Measurements from ENCODE around the gene GALNT10. TPM values are rescaled to one million over a fixed set of nuclear protein-coding genes. Genes with fewer than 3 reads are reported as not detected.

GALNT10 gene
- total RNA-seq, 1 experiment from 2014 or later = 22.9 TPM

DNA sequence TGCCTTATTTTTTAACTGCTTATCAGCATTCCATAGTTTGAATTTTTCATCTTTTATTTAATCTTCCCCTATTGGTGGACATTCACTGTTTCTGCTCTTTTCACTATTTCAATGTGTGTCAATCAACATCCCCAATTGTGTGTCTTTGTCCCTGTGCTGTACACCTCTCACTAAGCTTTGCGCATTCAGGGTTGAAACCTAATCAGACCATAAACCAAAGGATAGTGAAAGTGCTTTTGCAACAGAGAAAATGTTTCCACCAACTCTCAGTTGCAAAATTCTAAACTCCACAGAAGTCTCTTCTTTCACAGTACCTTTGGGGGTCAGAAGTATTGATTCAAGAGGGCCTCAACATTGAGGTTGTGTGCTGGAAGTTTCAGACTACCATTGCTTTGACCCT is 128.2 kb downstream of the GALNT10 start:
- DNase-seq (ENCODE audit: low spot score) = no peak
- no peaks in the 10 kb centered on the region for H3K36me3 Mint-ChIP-seq
- H3K9me3 Mint-ChIP-seq = no peaks in the 10 kb centered on the region
- CTCF ChIA-PET = no interaction called here
- H3K4me3 Mint-ChIP-seq = no peak overlapping the region
- no peaks in the 10 kb centered on the region for H3K27me3 Mint-ChIP-seq (ENCODE audit: low read depth)
- H3K4me1 Mint-ChIP-seq = peaks cover 3% of the 10 kb centered on the region
- TF ChIP-seq TEAD4 (CRISPR knock-in tag; IDR thresholded peaks at IDR 0.05) (no peak), ZNF263 (CRISPR knock-in tag; IDR thresholded peaks at IDR 0.05; ENCODE audit: low read depth) (no peak), MYBL2 (CRISPR knock-in tag; IDR thresholded peaks at IDR 0.05) (no peak)
- TF ChIP-seq, protein P1, sequence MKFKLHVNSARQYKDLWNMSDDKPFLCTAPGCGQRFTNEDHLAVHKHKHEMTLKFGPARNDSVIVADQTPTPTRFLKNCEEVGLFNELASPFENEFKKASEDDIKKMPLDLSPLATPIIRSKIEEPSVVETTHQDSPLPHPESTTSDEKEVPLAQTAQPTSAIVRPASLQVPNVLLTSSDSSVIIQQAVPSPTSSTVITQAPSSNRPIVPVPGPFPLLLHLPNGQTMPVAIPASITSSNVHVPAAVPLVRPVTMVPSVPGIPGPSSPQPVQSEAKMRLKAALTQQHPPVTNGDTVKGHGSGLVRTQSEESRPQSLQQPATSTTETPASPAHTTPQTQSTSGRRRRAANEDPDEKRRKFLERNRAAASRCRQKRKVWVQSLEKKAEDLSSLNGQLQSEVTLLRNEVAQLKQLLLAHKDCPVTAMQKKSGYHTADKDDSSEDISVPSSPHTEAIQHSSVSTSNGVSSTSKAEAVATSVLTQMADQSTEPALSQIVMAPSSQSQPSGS (CRISPR knock-in tag; IDR thresholded peaks at IDR 0.05; ENCODE audit: borderline replicate concordance, low read depth) = no peak
- TF ChIP-seq, protein P2, sequence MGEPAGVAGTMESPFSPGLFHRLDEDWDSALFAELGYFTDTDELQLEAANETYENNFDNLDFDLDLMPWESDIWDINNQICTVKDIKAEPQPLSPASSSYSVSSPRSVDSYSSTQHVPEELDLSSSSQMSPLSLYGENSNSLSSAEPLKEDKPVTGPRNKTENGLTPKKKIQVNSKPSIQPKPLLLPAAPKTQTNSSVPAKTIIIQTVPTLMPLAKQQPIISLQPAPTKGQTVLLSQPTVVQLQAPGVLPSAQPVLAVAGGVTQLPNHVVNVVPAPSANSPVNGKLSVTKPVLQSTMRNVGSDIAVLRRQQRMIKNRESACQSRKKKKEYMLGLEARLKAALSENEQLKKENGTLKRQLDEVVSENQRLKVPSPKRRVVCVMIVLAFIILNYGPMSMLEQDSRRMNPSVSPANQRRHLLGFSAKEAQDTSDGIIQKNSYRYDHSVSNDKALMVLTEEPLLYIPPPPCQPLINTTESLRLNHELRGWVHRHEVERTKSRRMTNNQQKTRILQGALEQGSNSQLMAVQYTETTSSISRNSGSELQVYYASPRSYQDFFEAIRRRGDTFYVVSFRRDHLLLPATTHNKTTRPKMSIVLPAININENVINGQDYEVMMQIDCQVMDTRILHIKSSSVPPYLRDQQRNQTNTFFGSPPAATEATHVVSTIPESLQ (CRISPR knock-in tag; IDR thresholded peaks at IDR 0.05) = no peak
- TF ChIP-seq, protein P3, sequence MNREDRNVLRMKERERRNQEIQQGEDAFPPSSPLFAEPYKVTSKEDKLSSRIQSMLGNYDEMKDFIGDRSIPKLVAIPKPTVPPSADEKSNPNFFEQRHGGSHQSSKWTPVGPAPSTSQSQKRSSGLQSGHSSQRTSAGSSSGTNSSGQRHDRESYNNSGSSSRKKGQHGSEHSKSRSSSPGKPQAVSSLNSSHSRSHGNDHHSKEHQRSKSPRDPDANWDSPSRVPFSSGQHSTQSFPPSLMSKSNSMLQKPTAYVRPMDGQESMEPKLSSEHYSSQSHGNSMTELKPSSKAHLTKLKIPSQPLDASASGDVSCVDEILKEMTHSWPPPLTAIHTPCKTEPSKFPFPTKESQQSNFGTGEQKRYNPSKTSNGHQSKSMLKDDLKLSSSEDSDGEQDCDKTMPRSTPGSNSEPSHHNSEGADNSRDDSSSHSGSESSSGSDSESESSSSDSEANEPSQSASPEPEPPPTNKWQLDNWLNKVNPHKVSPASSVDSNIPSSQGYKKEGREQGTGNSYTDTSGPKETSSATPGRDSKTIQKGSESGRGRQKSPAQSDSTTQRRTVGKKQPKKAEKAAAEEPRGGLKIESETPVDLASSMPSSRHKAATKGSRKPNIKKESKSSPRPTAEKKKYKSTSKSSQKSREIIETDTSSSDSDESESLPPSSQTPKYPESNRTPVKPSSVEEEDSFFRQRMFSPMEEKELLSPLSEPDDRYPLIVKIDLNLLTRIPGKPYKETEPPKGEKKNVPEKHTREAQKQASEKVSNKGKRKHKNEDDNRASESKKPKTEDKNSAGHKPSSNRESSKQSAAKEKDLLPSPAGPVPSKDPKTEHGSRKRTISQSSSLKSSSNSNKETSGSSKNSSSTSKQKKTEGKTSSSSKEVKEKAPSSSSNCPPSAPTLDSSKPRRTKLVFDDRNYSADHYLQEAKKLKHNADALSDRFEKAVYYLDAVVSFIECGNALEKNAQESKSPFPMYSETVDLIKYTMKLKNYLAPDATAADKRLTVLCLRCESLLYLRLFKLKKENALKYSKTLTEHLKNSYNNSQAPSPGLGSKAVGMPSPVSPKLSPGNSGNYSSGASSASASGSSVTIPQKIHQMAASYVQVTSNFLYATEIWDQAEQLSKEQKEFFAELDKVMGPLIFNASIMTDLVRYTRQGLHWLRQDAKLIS (CRISPR knock-in tag; IDR thresholded peaks at IDR 0.05; ENCODE audit: borderline replicate concordance) = no peak
- POLR2A ChIA-PET = no interaction called here
- no peak for ATAC-seq
- H3K27ac Mint-ChIP-seq = no peak overlapping the region

DNA sequence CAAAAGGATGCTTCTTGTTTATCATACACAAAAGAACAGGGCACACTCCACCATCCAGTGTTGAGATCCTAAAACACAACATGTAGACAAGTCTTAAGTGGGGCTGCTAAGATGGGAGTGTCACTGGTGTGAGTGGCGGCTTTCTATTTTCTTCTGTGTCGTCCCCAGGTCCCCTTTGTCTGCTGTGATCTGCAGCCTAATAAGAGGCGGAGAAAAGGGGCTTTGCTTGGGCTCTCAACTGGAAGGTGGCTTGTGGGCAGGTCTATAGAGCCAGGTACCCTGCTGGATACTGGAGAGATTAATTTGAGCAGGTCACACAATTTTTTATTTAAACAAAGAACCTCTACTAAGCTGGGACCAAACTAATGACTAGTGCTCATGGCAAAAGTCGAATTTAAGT is 129.2 kb downstream of the GALNT10 start:
- ATAC-seq (no peak), DNase-seq (ENCODE audit: low spot score) (no peak)
- Mint-ChIP-seq H3K4me3 (no peak overlapping the region), H3K4me1 (peaks cover 3% of the 10 kb centered on the region), H3K27me3 (ENCODE audit: low read depth) (no peaks in the 10 kb centered on the region), H3K36me3 (no peaks in the 10 kb centered on the region), H3K9me3 (no peaks in the 10 kb centered on the region), H3K27ac (no peak overlapping the region)
- no peak for TF ChIP-seq NFYB (CRISPR knock-in tag; conservative IDR thresholded peaks at IDR 0.05; ENCODE audit: low read depth)
- TF ChIP-seq CREM (CRISPR knock-in tag; IDR thresholded peaks at IDR 0.05) = no peak
- no peak for TF ChIP-seq ZNF121 (CRISPR knock-in tag; IDR thresholded peaks at IDR 0.05)
- no peak for TF ChIP-seq FOXP4 (CRISPR knock-in tag; IDR thresholded peaks at IDR 0.05)
- TF ChIP-seq CBFB (CRISPR knock-in tag; IDR thresholded peaks at IDR 0.05; ENCODE audit: low read depth) = no peak
- no peak for TF ChIP-seq CREB1 (CRISPR knock-in tag; IDR thresholded peaks at IDR 0.05)
- no peak for TF ChIP-seq RORB (CRISPR knock-in tag; IDR thresholded peaks at IDR 0.05)
- TF ChIP-seq, protein P4, sequence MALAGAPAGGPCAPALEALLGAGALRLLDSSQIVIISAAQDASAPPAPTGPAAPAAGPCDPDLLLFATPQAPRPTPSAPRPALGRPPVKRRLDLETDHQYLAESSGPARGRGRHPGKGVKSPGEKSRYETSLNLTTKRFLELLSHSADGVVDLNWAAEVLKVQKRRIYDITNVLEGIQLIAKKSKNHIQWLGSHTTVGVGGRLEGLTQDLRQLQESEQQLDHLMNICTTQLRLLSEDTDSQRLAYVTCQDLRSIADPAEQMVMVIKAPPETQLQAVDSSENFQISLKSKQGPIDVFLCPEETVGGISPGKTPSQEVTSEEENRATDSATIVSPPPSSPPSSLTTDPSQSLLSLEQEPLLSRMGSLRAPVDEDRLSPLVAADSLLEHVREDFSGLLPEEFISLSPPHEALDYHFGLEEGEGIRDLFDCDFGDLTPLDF (CRISPR knock-in tag; IDR thresholded peaks at IDR 0.05) = no peak
- TF ChIP-seq ZMAT4 (CRISPR knock-in tag; IDR thresholded peaks at IDR 0.05) = no peak
- TF ChIP-seq NR3C1 (CRISPR knock-in tag; conservative IDR thresholded peaks at IDR 0.05; ENCODE audit: low read depth) = no peak
- CTCF ChIA-PET = no interaction called here
- POLR2A ChIA-PET = no interaction called here

Measured in WTC11 (cell line).